ENCODE results near the gene RPUSD3. TPM values are rescaled to one million over a fixed set of nuclear protein-coding genes. Genes with fewer than 3 reads are reported as not detected.

The RPUSD3 gene
- total and polyA plus RNA-seq, 9 of the 15 experiments (the other 6 are each of a cell fraction or from before 2014, with no cell fraction given) = 13.8 to 99.0 (median 59.3) TPM

DNA sequence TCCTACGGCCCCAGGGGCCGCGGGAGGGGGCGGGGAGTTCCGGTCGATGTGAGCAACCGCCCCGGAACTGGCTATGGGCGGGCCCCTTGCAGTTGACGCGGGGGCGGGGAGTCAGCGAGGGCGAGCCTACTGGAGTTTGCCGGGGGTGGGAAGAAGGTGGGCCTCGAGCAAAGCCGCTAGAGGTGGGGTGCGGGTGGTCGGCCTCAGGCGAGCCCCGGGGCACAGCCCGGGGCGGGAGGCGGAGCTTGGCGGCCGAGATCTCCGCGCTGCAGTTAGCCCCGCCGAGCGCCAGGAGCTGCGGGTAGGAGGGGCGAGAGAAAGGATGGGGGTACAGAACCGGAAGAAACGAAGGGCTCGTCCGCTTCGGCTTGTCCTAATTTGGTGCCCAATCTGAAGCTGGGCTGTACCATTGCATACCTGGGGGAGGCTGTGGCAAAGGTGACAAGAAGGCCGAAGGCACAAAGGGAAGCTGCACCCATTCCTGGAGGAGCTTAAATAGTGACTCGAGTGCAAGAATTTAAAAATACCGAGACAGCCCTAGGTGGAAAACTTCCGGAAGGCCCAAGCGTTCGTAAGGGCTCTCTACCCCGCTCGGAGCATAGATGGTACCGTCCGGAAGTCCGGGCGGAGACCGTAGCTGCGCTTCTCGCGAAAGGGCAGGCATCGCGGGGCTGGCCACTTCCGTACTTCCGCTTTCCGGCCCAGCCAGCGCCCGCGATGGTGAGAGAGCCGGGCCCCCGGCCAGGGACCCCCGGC is 51.2 kb downstream of the RPUSD3 start, which contains the start of the genes ARPC4 and TADA3 (continued):
- no peak for TF ChIP-seq ZNF318 (IDR thresholded peaks at IDR 0.05; ENCODE audit: borderline replicate concordance in 1 of 2, low read depth in 1 of 2)
- TF ChIP-seq ELF4 (CRISPR knock-in tag; IDR thresholded peaks at IDR 0.05) = peak; percentile 89; the same call in 1 of the 2 replicates
- TF ChIP-seq ZNF696 (CRISPR knock-in tag; conservative IDR thresholded peaks at IDR 0.05) = no peak
- TF ChIP-seq SRSF9 (IDR thresholded peaks at IDR 0.05; ENCODE audit: borderline replicate concordance, low read depth, low read length) = no peak
- peak; percentile 100 for TF ChIP-seq KLF1 (tag; IDR thresholded peaks at IDR 0.05)
- TF ChIP-seq RUNX1 (IDR thresholded peaks at IDR 0.05; ENCODE audit: low read depth) = no peak; the same call in 1 of the 2 replicates
- TF ChIP-seq JUNB (CRISPR knock-in tag; conservative IDR thresholded peaks at IDR 0.05) = no peak
- TF ChIP-seq BACH1 (tag; IDR thresholded peaks at IDR 0.05) = no peak; the same call in 1 of the 2 replicates
- TF ChIP-seq, protein P1, sequence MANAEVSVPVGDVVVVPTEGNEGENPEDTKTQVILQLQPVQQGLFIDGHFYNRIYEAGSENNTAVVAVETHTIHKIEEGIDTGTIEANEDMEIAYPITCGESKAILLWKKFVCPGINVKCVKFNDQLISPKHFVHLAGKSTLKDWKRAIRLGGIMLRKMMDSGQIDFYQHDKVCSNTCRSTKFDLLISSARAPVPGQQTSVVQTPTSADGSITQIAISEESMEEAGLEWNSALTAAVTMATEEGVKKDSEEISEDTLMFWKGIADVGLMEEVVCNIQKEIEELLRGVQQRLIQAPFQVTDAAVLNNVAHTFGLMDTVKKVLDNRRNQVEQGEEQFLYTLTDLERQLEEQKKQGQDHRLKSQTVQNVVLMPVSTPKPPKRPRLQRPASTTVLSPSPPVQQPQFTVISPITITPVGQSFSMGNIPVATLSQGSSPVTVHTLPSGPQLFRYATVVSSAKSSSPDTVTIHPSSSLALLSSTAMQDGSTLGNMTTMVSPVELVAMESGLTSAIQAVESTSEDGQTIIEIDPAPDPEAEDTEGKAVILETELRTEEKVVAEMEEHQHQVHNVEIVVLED (CRISPR knock-in tag; IDR thresholded peaks at IDR 0.05) = no peak; the same call in 1 of the 2 replicates
- TF ChIP-seq TAF9B (IDR thresholded peaks at IDR 0.05; ENCODE audit: partially characterized antibody) = peak; percentile 87
- TF ChIP-seq, protein P2, sequence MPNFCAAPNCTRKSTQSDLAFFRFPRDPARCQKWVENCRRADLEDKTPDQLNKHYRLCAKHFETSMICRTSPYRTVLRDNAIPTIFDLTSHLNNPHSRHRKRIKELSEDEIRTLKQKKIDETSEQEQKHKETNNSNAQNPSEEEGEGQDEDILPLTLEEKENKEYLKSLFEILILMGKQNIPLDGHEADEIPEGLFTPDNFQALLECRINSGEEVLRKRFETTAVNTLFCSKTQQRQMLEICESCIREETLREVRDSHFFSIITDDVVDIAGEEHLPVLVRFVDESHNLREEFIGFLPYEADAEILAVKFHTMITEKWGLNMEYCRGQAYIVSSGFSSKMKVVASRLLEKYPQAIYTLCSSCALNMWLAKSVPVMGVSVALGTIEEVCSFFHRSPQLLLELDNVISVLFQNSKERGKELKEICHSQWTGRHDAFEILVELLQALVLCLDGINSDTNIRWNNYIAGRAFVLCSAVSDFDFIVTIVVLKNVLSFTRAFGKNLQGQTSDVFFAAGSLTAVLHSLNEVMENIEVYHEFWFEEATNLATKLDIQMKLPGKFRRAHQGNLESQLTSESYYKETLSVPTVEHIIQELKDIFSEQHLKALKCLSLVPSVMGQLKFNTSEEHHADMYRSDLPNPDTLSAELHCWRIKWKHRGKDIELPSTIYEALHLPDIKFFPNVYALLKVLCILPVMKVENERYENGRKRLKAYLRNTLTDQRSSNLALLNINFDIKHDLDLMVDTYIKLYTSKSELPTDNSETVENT (CRISPR knock-in tag; IDR thresholded peaks at IDR 0.05) = 0 out of 2 replicates have a peak, but pooled peaks have one; percentile 78
- TF ChIP-seq ZBTB34 (CRISPR knock-in tag; IDR thresholded peaks at IDR 0.05) = no peak

Measured in K562 (cell line).